G401 (cell line): ENCODE data around the gene TBC1D30. TPM values are rescaled to one million over a fixed set of nuclear protein-coding genes. Genes with fewer than 3 reads are reported as not detected.
"Not testable (repeated sequence)": the region's sequence is repeated elsewhere in the genome, so short reads cannot be mapped to it uniquely, and the experiment has no call there.

ENCODE experiments used
- DNase-seq: peaks from one replicate; pipeline ENCODE4 v3.0.0-alpha.2; 2015; ENCODE audit warnings: low spot score
- in situ Hi-C: cut with HindIII; loops from 2 replicates; pipeline ENCODE4 v1.10.0; 2016; ENCODE audit warnings: low sequenced_read_pairs, mixed read lengths
- total RNA-seq: library from RNA; depleted of rRNA; stranded (reverse); fragments of >200 nt; shearing (Covaris generic); gene quantifications from 2 replicates; pipeline ENCODE4 v1.2.3, GENCODE V29; 2014

Gene TBC1D30
- total RNA-seq, 1 experiment from 2014 or later = 16.0 TPM

DNA sequence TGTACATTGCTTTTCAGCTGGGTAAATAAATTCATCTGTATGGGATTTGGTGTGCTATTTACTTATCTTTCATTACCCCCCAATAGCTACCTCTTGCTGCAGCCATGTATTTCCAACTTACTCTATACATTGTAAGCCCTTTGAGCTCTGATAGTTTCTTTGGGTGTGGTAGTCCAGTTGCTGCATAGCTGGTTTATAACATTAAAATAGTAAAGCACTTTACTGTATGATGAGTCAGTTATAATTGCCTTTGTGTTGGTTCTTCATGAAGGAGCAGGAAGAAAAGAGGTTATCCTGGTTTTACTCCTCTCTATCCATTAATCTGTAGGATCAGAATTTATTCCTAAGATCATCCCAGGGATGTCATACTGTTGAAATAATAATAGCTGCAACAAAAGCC, 15.7 kb downstream of the TBC1D30 start:
- DNase-seq = no peak
- in situ Hi-C loops = no loop called here

DNA sequence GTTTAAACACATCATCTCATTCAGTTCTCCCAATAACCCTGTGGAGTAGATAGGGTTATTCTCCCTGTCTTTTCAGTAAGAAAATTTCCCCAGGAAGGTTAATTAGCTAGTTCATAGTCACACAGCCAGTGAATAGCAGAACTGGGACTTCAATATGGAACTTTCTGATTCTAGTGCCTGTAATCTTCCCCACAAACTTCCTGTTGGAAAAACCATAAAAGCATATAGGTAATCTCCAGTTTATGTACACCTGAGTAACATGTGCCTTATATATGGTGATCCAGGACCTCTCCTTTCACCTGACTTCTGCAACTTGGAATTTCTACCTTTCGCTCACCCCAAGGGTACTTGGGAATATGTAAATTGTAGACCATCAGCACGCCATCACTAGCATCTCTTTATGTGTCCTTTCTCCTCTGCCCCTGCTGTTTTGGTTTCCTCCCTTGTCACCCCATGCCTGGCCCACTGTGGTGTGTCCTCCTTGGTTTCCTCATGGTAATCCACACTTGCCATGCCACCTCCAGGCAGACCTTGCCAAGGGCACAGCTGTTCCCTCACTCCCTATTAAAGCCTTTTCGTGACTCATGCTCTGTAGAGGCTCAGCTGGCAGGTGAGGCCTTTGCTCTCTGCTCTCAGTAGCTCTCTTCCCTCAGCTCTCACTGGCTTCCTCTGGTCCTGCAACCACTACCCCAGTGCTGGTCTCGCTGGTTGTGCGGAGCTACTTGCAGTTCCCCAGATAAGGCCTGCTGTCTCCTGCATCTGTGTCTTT, 16.7 kb downstream of the TBC1D30 start:
- DNase-seq = no peak
- in situ Hi-C loops = no loop called here

DNA sequence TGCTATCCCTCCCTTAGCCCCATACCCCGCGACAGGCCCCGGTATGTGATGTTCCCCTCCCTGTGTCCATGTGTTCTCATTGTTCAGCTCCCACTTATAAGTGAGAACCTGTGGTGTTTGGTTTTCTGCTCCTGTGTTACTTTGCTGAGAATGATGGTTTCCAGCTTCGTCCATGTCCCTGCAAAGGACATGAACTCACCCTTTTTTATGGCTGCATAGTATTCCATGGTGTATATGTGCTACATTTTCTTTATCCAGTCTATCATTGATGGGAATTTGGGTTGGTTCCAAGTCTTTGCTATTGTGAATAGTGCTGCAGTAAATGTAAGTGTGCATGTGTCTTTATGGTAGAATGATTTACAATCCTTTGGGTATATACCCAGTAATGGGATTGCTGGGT, 24.0 kb downstream of the TBC1D30 start:
- not testable (repeated sequence) for DNase-seq

DNA sequence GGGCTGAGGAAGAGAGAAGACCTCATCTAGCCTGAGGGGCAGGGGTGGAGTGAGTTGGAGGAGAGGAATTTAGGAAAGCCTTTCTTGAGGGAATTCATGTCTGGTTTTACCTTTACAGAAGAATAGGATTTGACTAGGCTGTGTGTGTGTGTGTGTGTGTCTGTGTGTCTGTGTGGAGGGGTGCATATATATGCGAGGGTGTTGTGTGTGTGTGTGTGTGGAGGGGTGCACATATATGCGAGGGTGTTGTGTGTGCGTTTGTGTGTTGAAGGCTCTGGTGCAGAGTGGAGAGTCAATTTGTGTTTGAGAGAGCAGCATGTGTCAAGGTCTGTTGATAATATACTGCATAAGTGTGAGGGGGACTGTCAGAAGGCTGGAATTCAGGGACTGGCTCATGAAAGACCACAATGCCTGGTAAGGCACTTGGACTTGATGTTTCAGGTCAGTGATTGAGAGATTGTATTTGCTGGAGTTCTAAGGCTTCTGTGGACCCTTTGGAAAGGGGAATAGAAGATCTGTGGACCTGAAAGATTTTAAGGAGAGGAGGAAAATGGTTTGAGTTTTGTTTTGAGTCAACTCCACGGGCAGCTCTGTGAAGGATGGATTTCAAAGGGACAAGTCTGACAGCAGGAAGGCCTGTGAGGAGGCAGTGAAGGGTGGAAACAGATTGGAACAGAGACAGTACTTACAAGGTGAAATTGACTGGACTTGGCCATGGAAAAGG, 34.6 kb downstream of the TBC1D30 start:
- in situ Hi-C loops = no loop called here
- no peak for DNase-seq

More for the DNA sequence above, 24.0 kb downstream of the TBC1D30 start:
- in situ Hi-C loops = not testable (repeated sequence)

DNA sequence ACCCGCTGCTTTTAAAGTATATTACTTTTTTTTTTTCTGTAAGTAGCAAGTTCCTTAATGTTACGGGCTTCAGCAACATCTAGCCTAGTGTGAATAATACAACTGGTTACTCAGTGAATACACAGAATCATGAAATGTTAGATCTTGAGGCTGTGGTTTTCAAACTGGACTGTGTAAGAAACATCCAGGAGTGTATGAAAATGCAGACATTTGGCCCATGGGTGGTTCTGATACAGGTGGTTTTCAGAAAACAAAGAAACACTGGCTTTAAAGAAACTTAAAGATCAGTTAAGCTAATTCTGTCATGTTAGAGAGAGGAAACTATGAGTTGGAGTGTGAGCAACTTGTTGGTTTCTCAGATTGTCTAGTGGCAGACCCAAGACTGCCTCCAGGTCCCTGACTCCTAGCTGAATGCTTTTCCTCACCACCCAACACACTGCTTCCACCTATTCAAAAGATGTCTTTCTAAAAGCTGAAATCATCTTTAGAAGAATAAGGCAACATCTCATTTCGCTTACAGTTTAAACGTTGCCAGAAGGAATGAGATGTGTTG, 36.1 kb downstream of the TBC1D30 start:
- no peak for DNase-seq
- in situ Hi-C loops = no loop called here

DNA sequence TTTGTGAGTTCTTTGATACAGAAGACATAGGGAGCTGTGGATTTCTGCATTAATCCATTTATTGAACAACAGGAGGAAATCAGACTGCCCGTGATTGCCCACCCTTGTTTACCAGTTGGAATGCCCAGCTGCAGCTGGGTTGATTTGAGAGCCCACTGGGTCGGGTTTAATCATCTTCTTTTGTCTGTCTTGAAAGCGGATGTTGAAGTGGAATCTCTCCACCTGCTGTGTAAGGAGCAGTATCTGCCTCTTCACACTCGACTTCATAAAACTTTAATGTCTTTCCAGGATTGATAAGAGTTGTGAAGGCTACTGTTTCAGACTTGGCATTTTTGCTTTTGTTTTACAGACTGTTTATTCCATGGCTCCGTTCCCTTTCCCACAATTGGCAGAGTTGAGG, 39.9 kb downstream of the TBC1D30 start:
- no peak for DNase-seq
- in situ Hi-C loops = no loop called here

DNA sequence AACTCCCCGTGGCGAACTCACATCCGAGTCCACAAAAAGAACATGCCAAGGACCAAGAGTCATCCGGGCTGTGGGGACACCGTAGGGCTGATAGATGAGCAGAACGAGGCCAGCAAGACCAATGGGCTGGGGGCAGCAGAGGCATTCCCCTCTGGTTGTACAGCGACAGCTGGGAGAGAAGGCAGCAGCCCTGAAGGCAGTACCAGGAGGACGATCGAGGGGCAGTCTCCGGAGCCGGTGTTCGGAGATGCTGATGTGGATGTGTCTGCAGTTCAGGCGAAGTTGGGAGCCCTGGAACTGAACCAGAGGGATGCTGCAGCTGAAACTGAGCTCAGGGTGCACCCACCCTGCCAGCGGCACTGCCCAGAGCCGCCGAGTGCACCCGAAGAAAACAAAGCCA, 50.7 kb downstream of the TBC1D30 start:
- DNase-seq = no peak
- in situ Hi-C loops = no loop called here

DNA sequence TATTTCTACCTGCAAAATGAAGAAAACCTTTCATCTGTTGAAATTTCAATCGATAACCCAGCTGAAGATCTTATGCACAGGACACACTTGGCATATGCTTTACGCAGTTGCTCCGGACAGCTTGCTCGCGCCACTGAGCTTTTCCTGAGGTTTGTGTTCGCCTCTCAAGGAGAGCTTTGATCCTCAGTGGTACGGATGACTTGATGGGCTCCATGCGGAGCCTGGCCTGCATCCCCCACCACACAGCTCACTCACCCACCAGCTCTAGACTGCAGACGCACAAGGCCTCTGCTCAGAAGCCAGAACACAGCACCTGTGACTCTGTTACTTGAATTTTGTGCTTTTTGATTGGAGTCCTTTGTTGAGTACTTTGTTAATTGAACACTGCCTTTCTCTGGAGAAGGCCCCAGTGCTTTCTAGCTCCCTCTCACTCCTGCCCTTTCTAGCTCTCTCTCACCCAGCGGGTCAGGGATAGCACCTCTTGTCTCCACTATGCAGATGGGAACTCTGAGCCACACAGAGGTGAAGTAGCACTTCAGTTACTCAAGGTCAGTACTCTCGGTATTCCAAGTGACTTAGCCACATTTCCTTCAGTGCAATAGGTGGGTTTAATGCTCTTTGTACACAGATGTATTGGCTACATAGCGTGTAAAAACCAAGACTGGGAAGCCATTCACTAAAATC, 52.1 kb downstream of the TBC1D30 start:
- in situ Hi-C loops = no loop called here
- DNase-seq = no peak

DNA sequence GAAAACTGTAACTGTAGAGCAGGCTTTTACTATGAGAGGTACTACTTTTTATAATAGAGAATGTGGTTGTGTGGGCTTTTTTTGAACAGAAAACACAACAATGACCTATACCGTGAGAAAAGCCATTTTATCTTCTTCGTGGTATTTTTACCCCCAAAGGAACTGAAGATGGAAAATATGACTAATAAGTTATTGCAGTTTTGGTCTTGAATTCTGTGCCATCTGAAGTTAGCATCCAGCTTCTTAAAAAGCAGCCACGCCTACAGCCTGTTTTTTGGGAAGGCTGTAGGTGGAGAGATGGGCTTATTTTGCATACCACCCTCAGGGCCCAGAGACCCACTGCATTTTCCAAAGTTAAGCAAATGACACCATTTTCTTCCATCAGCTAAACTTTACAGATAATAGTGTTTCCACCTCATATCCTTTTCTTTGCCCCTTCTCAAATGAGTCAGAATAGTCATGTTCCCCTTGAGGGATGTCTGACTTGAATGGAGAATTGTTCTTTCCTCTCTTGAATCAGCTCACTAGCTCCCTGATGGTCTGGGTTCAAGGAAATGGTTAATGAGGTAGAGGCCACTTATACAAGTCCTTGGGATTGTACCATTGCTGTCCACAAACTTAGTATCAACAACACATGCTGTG, 53.0 kb downstream of the TBC1D30 start:
- in situ Hi-C loops = no loop called here
- no peak for DNase-seq

DNA sequence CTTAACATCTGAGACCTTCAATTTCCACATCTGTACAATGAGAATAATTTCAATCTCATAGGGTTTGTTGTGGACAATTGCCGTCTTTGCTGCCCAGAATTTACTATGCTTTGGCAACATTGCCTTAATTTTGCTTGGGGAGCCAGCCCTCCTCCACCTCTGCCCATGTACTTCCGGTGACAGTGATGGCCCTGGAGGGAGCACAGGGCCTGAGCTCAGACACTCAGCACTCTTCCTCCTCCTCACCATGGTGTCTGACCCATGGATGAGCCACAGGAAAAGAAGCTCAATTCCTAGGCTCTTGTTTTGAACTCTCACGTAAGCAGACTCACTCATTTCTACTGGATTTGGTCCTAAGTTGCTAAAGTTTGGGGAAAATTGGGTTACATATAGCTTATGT, 58.2 kb downstream of the TBC1D30 start:
- in situ Hi-C loops = no loop called here
- no peak for DNase-seq

DNA sequence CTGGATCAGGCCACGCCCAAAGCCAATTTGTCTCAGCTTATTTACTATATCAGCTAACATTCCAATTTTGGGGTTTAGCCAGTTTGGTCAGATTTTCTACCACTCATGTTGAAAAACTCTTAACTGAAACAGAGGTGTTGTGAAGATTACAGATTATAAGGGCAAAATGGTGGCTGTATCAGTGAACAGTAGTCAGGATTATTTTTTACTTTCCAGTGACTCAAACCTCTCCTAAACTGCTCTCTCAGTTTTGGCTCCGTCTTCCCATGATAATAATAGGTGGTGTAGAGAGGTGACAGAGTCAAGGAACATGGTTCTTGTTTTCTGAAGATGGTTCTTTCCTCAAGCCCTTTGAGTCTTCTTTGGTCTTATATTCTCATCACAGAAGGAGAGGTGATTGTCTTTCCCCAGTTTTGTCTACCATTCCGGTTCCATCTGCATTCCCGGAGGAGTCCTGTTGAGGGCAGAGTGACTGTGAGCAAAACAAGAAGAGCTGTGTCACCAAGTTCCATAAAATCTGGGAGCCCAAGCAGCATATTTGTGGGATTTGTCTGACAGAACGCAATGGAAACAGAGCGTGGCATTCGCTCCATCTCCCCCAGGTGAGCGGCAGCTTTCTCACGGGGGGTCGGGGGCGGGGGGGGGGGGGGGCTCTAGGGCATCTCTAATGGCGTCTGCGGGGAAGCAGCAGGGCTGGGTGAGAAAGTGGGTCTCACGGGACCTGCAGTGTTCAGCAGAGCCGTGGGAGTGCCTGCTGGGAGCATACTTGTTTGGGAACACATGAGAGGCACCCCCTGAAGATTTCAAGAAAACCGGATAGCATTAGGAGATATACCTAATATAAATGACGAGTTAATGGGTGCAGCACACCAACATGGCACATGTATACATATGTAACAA, 59.1 kb downstream of the TBC1D30 start:
- in situ Hi-C loops = no loop called here
- DNase-seq = no peak

DNA sequence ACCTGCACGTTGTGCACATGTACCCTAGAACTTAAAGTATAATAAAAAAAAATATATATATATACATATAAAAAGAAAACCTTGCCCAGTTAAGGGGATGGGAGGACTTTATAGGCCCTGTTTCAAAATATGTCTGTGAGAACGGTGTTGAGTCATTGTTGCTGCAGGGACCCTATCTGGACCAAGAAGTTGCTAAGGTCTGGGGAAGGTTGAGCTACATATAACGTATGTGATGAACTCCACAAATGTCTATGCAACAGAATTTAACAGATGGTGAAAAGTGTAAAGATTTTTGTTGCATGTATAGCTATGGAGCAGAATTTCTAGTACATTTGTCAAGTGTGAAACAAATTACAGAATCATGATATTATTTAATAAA, 59.7 kb downstream of the TBC1D30 start:
- DNase-seq = no peak
- in situ Hi-C loops = no loop called here

DNA sequence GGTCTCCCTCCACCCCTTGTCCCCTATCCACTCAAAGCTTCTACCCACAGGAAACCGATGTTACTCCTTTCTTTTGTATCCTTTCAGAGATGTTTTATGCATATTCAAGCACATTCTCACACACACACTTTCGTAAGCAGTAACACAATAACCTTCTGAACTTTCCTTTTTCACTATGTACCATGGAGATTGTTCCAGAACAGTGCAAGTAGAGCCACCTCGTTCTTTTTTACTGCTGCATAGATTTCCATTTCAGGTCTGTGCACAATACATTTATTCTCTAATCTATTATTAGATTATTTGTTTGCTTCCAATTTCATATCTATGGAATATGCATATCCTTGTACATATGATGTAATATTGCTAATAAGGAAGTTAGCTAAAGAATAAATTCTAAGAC, 60.3 kb downstream of the TBC1D30 start:
- no peak for DNase-seq
- in situ Hi-C loops = no loop called here

DNA sequence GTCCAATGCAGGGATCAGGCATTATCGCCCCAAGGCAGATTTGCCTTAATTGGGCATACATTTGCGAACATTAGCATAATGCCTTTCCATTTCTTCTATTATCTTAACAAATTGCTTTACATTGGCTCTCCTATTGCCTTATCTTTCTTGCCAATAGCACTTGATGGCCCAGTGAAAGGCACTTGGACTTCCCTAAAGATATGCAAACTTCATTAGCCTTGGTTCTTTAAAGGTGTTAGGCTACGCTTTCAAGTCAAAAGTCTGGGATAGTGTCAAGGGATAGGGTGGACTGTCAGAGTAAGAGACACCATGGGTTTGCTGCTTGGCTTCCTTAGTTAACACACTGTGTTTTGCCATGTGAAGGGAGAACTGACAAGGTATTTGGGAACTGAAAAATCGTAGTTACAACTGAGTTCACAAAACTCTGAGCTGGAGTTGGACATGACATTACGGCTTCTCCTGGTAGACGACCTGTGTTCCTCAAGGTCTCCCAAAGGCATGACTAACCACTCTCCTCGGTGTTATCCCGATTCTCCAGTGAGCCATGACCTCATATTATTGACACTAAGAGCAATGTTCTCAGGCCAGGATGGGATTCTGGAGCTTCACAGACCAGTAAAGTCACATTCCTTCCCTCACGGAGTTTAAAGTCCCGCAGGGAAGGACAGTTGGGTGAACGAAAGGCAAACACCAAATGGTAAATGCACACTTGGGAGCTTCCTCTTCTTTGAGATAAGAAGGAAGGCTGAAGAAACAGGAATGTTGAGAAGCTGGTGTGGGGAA, 65.2 kb downstream of the TBC1D30 start:
- in situ Hi-C loops = loop anchor here (10.0 kb wide), 1 partner anchor 235 kb away; the partner anchor contains the start of gene WIF1
- DNase-seq = no peak

DNA sequence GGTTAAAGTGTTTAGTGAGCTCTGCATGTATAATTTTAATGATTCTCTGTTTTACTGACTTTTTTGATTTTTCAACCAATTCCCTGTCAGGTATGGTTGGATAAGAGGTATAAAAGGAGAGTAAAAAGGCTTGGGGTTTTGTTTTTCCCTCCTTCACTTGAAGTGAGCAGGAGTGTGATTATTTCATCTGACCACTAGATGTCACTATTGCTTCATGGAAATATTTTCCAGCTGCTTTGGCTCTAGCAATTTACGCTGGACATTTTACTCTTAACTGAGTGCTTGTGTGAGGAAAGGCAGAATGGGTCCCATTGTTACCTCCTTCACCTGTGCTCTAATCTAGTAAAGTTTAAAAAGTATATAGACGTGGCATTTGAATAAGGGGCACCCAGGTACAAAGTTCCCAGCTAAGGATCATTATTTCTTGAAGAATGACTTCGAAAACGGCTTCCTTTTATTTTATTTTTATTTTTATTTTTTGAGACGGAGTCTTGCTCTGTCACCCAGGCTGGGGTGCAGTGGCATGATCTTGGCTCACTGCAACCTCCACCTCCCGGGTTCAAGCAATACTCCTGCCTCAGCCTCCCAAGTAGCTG, 66.5 kb downstream of the TBC1D30 start:
- in situ Hi-C loops = loop anchor here (10.0 kb wide), 1 partner anchor 234 kb away; the partner anchor contains the start of gene WIF1
- DNase-seq = peak; percentile 76

DNA sequence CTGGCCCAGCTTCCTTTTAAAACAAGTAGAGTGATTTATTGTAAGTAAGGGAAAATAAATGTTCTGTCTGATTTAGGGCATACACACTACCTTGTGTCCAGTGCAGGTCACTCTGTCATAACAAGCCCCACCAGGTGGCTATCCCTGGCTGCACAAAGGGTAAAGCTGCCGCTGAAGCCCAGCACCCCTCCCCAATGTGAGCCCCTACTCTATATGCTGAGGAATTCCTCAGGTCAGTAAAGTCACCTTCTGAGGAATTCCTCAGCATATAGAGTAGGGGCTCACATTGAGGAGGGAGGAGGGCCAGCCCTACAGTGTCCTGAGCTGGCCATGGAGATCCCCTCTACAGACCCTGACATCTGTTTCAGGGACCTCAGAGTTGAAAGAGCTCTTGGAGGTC, 67.2 kb downstream of the TBC1D30 start:
- in situ Hi-C loops = loop anchor here (10.0 kb wide), 1 partner anchor 233 kb away; the partner anchor contains the start of gene WIF1
- no peak for DNase-seq

DNA sequence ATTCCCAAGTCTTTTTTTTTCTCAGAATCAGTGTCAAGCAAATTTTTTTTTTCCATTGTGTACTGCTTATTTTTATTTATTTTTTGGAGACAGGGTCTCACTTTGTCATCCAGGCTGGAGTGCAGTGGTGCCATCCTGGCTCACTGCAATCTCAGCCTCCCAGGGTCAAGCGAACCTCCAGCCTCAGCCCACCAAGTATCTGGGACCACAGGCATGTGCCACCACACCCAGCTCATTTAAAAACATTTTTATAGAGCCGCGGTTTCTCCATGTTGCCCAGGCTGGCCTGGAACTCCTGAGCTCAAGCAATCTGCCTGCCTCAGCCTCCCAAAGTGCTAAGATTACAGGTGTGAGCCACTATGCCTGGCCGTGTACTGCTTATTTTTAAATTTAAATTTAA, 68.1 kb downstream of the TBC1D30 start:
- DNase-seq = no peak
- in situ Hi-C loops = loop anchor here (10.0 kb wide), 1 partner anchor 232 kb away; the partner anchor contains the start of gene WIF1
